Caco-2 (cell line): Measurements from ENCODE around the gene ANO1. TPM values are rescaled to one million over a fixed set of nuclear protein-coding genes. Genes with fewer than 3 reads are reported as not detected.

Experiments used
- BruUV-seq: library from RNA; stranded (reverse); fragments of 400-500 nt; replicated peaks from 2 replicates; lab custom pipeline; 2021; lab: Mats Ljungman, UMichigan
- CTCF ChIA-PET: fragments of 300-600 bp; sonication (Branson Sonifier 250); formaldehyde crosslinking; loops from one replicate; lab custom pipeline; 2022; ENCODE audit warnings: antibody characterized with exemption; lab: Charles Lee
- POLR2A ChIA-PET: fragments of 300-600 bp; sonication (Branson Sonifier 250); formaldehyde crosslinking; loops from one replicate; lab custom pipeline; 2022; ENCODE audit warnings: antibody characterized with exemption; lab: Charles Lee
- DNase-seq, 2 experiments: peaks; one replicate each; pipeline versions ENCODE4 v3.0.0 to v3.0.0-alpha.2; 2020 to 2022
- H3K27me3 ChIP-seq: replicated peaks from 2 replicates; pipeline ENCODE4 v1.6.0; 2011; ENCODE audit warnings: low read length; ENCODE audit not compliant: control insufficient read depth, insufficient read depth
- H3K36me3 ChIP-seq: 2 replicates; pipeline ENCODE4 v1.5.1; 2011; ENCODE audit warnings: low read length; ENCODE audit not compliant: control insufficient read depth, insufficient read depth
- H3K4me1 ChIP-seq: fragments of 250-450 bp; sonication (Bioruptor Pico); 2 replicates; pipeline ENCODE4 v1.5.1; 2020; ENCODE audit warnings: mild to moderate bottlenecking
- H3K4me3 ChIP-seq: 2 replicates; pipeline ENCODE4 v1.5.1; 2011; ENCODE audit warnings: low read depth, mild to moderate bottlenecking, control low read depth, low read length
- H3K9me3 ChIP-seq: fragments of 250-450 bp; sonication (Bioruptor Pico); 2 replicates; pipeline ENCODE4 v1.5.1; 2020; ENCODE audit warnings: mild to moderate bottlenecking, moderate library complexity
- H3K27ac Mint-ChIP-seq: one replicate; pipeline ENCODE4 v1.8.0; 2022; ENCODE audit warnings: mixed read lengths; ENCODE audit not compliant: unreplicated experiment
- H3K27me3 Mint-ChIP-seq: one replicate; pipeline ENCODE4 v1.8.0; 2022; ENCODE audit warnings: mixed read lengths; ENCODE audit not compliant: insufficient read depth, unreplicated experiment
- H3K36me3 Mint-ChIP-seq: one replicate; pipeline ENCODE4 v1.8.0; 2022; ENCODE audit warnings: mild to moderate bottlenecking, mixed read lengths; ENCODE audit not compliant: insufficient read depth, unreplicated experiment
- H3K4me1 Mint-ChIP-seq: one replicate; pipeline ENCODE4 v1.8.0; 2022; ENCODE audit warnings: low read depth, mixed read lengths; ENCODE audit not compliant: unreplicated experiment
- H3K4me3 Mint-ChIP-seq: one replicate; pipeline ENCODE4 v1.8.0; 2022; ENCODE audit warnings: mild to moderate bottlenecking, moderate library complexity, mixed read lengths; ENCODE audit not compliant: unreplicated experiment
- H3K9me3 Mint-ChIP-seq: one replicate; pipeline ENCODE4 v1.8.0; 2022; ENCODE audit warnings: mixed read lengths; ENCODE audit not compliant: unreplicated experiment
- CTCF ChIP-seq, 2 experiments: fragments of 200-600 bp in 1 of 2; IDR thresholded peaks; 1 replicate in 1 of 2; 2 replicates in 1 of 2; pipeline versions ENCODE4 v1.5.1 to v1.8.0; 2011 to 2022; ENCODE audit warnings: antibody characterized with exemption in 1 of 2, control low read depth in 1 of 2, inconsistent platforms in 1 of 2, low read depth in 1 of 2, low read length in 1 of 2, mild to moderate bottlenecking in 1 of 2, moderate library complexity in 1 of 2; ENCODE audit not compliant: insufficient read depth in 1 of 2, severe bottlenecking in 1 of 2, unreplicated experiment in 1 of 2
- intact Hi-C: fragments of 100-400 bp; cut with micrococcal nuclease; formaldehyde crosslinking; loops from one replicate; pipeline ENCODE4 v1.10.0; 2022; ENCODE audit not compliant: unreplicated experiment
- total RNA-seq: library from RNA; stranded (reverse); gene quantifications from 2 replicates; pipeline ENCODE4 v1.2.3, GENCODE V29; 2022

ANO1 gene
- total RNA-seq, 1 experiment from 2014 or later = 8.4 TPM

GRCh38 chr11:70115778-70116177 is 37.7 kb downstream of the ANO1 start:
- no peaks in the 10 kb centered on the region for H3K27me3 ChIP-seq
- no TSS peak for BruUV-seq
- TF ChIP-seq CTCF (IDR thresholded peaks at IDR 0.05; ENCODE audit: insufficient read depth in 1 of 2, low read depth in 1 of 2, low read length in 1 of 2, severe bottlenecking in 1 of 2, unreplicated experiment in 1 of 2) = no peak
- no peaks in the 10 kb centered on the region for H3K36me3 Mint-ChIP-seq
- H3K36me3 ChIP-seq = no peaks in the 10 kb centered on the region
- intact Hi-C loops = no loop called here
- H3K4me3 ChIP-seq = no peak overlapping the region
- H3K27ac Mint-ChIP-seq = no peak overlapping the region
- H3K4me1 ChIP-seq = peaks cover 7% of the 10 kb centered on the region; the same call in 1 of the 2 replicates
- ChIA-PET POLR2A (no interaction called here), CTCF (no interaction called here)
- peaks cover 10% of the 10 kb centered on the region for H3K27me3 Mint-ChIP-seq
- DNase-seq = no peak
- peaks cover 23% of the 10 kb centered on the region for H3K9me3 Mint-ChIP-seq
- H3K4me1 Mint-ChIP-seq = peaks cover 5% of the 10 kb centered on the region
- H3K4me3 Mint-ChIP-seq = no peak overlapping the region
- H3K9me3 ChIP-seq = no peaks in the 10 kb centered on the region

- ChIA-PET CTCF (no interaction called here), POLR2A (no interaction called here)
- Mint-ChIP-seq H3K9me3 (peaks cover 23% of the 10 kb centered on the region), H3K27ac (no peak overlapping the region), H3K4me1 (no peaks in the 10 kb centered on the region), H3K36me3 (no peaks in the 10 kb centered on the region), H3K27me3 (peaks cover 15% of the 10 kb centered on the region), H3K4me3 (no peak overlapping the region)
- intact Hi-C loops = no loop called here
- BruUV-seq = no TSS peak
- Histone ChIP-seq H3K9me3 (no peaks in the 10 kb centered on the region), H3K4me3 (no peak overlapping the region), H3K4me1 (peaks cover 3% of the 10 kb centered on the region; the same call in 1 of the 2 replicates), H3K27me3 (no peaks in the 10 kb centered on the region), H3K36me3 (no peaks in the 10 kb centered on the region)
- no peak for TF ChIP-seq CTCF (IDR thresholded peaks at IDR 0.05; ENCODE audit: insufficient read depth in 1 of 2, low read depth in 1 of 2, low read length in 1 of 2, severe bottlenecking in 1 of 2, unreplicated experiment in 1 of 2)
- DNase-seq = peak in 1 of 2 experiments; percentile 36
These were observed 38.4 kb downstream of the ANO1 start for GRCh38 chr11:70116386-70117065.

GRCh38 chr11:70117567-70118145 is 39.5 kb downstream of the ANO1 start:
- H3K36me3 ChIP-seq = no peaks in the 10 kb centered on the region
- H3K9me3 ChIP-seq = no peaks in the 10 kb centered on the region
- Mint-ChIP-seq H3K4me1 (no peaks in the 10 kb centered on the region), H3K9me3 (peaks cover 23% of the 10 kb centered on the region), H3K4me3 (no peak overlapping the region), H3K36me3 (no peaks in the 10 kb centered on the region), H3K27me3 (peaks cover 21% of the 10 kb centered on the region), H3K27ac (no peak overlapping the region)
- no peak overlapping the region for H3K4me3 ChIP-seq
- H3K27me3 ChIP-seq = no peaks in the 10 kb centered on the region
- intact Hi-C loops = no loop called here
- BruUV-seq = no TSS peak
- no peaks in the 10 kb centered on the region for H3K4me1 ChIP-seq
- ChIA-PET POLR2A (no interaction called here), CTCF (no interaction called here)
- TF ChIP-seq CTCF (IDR thresholded peaks at IDR 0.05; ENCODE audit: insufficient read depth in 1 of 2, low read depth in 1 of 2, low read length in 1 of 2, severe bottlenecking in 1 of 2, unreplicated experiment in 1 of 2) = no peak
- no peak for DNase-seq
